Measurements from ENCODE around the gene EPS15. TPM values are rescaled to one million over a fixed set of nuclear protein-coding genes. Genes with fewer than 3 reads are reported as not detected.

Gene EPS15
- polyA plus RNA-seq, 1 donor (not counting 4 experiments of a cell fraction or from before 2014, with no cell fraction given): 33.2 TPM

GRCh38 chr1:51313268-51313852 lies 205.7 kb downstream of the EPS15 start:
- Histone ChIP-seq H3K4me3 (ENCODE audit: control insufficient read depth in 2 of 3, extremely low read depth in 1 of 3, insufficient read depth in 2 of 3, low read depth in 1 of 3, low read length in 3 of 3) (no peak overlapping the region), H2AFZ (ENCODE audit: control insufficient read depth, low read length) (no peak overlapping the region), H3K27me3 (ENCODE audit: control insufficient read depth, extremely low read depth, insufficient read depth, low read length) (no peaks in the 10 kb centered on the region), H3K9me1 (ENCODE audit: control insufficient read depth, extremely low read depth, insufficient read depth, low read length) (no peaks in the 10 kb centered on the region), H3K9me3 (ENCODE audit: control insufficient read depth, low read depth, low read length) (no peaks in the 10 kb centered on the region), H3K9ac (ENCODE audit: control insufficient read depth, extremely low read depth, insufficient read depth, low read length) (no peak overlapping the region), H3K4me2 (ENCODE audit: control insufficient read depth, extremely low read depth, insufficient read depth, low read depth, low read length) (no peak overlapping the region), H3K27ac (ENCODE audit: control insufficient read depth, insufficient read depth, low read length) (peak overlapping the region; percentile 71), H3K4me1 (ENCODE audit: control insufficient read depth, extremely low read depth, insufficient read depth, low read length) (peaks cover 21% of the 10 kb centered on the region), H3K36me3 (ENCODE audit: control insufficient read depth in 2 of 2, extremely low read depth in 1 of 2, insufficient read depth in 2 of 2, low read length in 2 of 2) (no peaks in the 10 kb centered on the region), H4K20me1 (ENCODE audit: control insufficient read depth, extremely low read depth, insufficient read depth, low read length) (no peaks in the 10 kb centered on the region), H3K79me2 (ENCODE audit: control insufficient read depth, insufficient read depth, low read length) (no peaks in the 10 kb centered on the region)
- DNase-seq (ENCODE audit: low read depth, low spot score) (no peak), FAIRE-seq (no peak)
- dilution Hi-C loops (cut with MboI; ENCODE audit: extremely low pct_ligation_motif_present, low sequenced_read_pairs): no loop called here
- TF ChIP-seq CTCF (optimal IDR thresholded peaks at IDR 0.05 in 1 of 3, IDR thresholded peaks at IDR 0.05 in 1 of 3, conservative IDR thresholded peaks at IDR 0.05 in 1 of 3; ENCODE audit: extremely low read depth in 1 of 3, insufficient read depth in 2 of 3, low read length in 3 of 3): peak in 2 of 3 experiments; percentile 4 to 22
- TF ChIP-seq EZH2 (IDR thresholded peaks at IDR 0.05; ENCODE audit: low read length): no peak

GRCh38 chr1:51312718-51313117 lies 206.3 kb downstream of the EPS15 start:
- no peak overlapping the region for H3K4me3 ChIP-seq (ENCODE audit: control insufficient read depth in 2 of 3, extremely low read depth in 1 of 3, insufficient read depth in 2 of 3, low read depth in 1 of 3, low read length in 3 of 3)
- H3K9ac ChIP-seq (ENCODE audit: control insufficient read depth, extremely low read depth, insufficient read depth, low read length): no peak overlapping the region
- dilution Hi-C loops (cut with MboI; ENCODE audit: extremely low pct_ligation_motif_present, low sequenced_read_pairs): no loop called here
- no peaks in the 10 kb centered on the region for H3K79me2 ChIP-seq (ENCODE audit: control insufficient read depth, insufficient read depth, low read length)
- peaks cover 21% of the 10 kb centered on the region for H3K4me1 ChIP-seq (ENCODE audit: control insufficient read depth, extremely low read depth, insufficient read depth, low read length)
- FAIRE-seq (no peak), DNase-seq (ENCODE audit: low read depth, low spot score) (no peak)
- no peaks in the 10 kb centered on the region for H3K36me3 ChIP-seq (ENCODE audit: control insufficient read depth in 2 of 2, extremely low read depth in 1 of 2, insufficient read depth in 2 of 2, low read length in 2 of 2)
- no peaks in the 10 kb centered on the region for H3K9me3 ChIP-seq (ENCODE audit: control insufficient read depth, low read depth, low read length)
- no peaks in the 10 kb centered on the region for H4K20me1 ChIP-seq (ENCODE audit: control insufficient read depth, extremely low read depth, insufficient read depth, low read length)
- H3K4me2 ChIP-seq (ENCODE audit: control insufficient read depth, extremely low read depth, insufficient read depth, low read depth, low read length): no peak overlapping the region
- H3K27ac ChIP-seq (ENCODE audit: control insufficient read depth, insufficient read depth, low read length): no peak overlapping the region
- no peaks in the 10 kb centered on the region for H3K27me3 ChIP-seq (ENCODE audit: control insufficient read depth, extremely low read depth, insufficient read depth, low read length)
- H3K9me1 ChIP-seq (ENCODE audit: control insufficient read depth, extremely low read depth, insufficient read depth, low read length): no peaks in the 10 kb centered on the region
- TF ChIP-seq CTCF (optimal IDR thresholded peaks at IDR 0.05 in 1 of 3, IDR thresholded peaks at IDR 0.05 in 1 of 3, conservative IDR thresholded peaks at IDR 0.05 in 1 of 3; ENCODE audit: extremely low read depth in 1 of 3, insufficient read depth in 2 of 3, low read length in 3 of 3): no peak
- TF ChIP-seq EZH2 (IDR thresholded peaks at IDR 0.05; ENCODE audit: low read length): no peak
- H2AFZ ChIP-seq (ENCODE audit: control insufficient read depth, low read length): no peak overlapping the region

All from keratinocyte (primary cell).